ENCODE results near the gene OGFOD3. TPM values are rescaled to one million over a fixed set of nuclear protein-coding genes. Genes with fewer than 3 reads are reported as not detected.

Gene OGFOD3
- total RNA-seq, 1 donor from 2014 or later = 15.7 TPM

- no peak for DNase-seq (ENCODE audit: low spot score)
- no peak overlapping the region for H3K27ac Mint-ChIP-seq (ENCODE audit: unreplicated experiment)
- H3K9me3 Mint-ChIP-seq (ENCODE audit: unreplicated experiment) = no peaks in the 10 kb centered on the region
- peaks cover 7% of the 10 kb centered on the region for H3K4me1 Mint-ChIP-seq (ENCODE audit: unreplicated experiment)
- no peak for TF ChIP-seq CTCF (IDR thresholded peaks at IDR 0.05; ENCODE audit: unreplicated experiment)
- H3K4me3 Mint-ChIP-seq (ENCODE audit: unreplicated experiment) = no peak overlapping the region
- peaks cover 11% of the 10 kb centered on the region for H3K36me3 Mint-ChIP-seq (ENCODE audit: low read depth, unreplicated experiment)
- peaks cover 5% of the 10 kb centered on the region for H3K27me3 Mint-ChIP-seq (ENCODE audit: unreplicated experiment)
These were observed 27.2 kb upstream of the OGFOD3 start for GRCh38 chr17:82445542-82445941.

- peaks cover 7% of the 10 kb centered on the region for H3K4me1 Mint-ChIP-seq (ENCODE audit: unreplicated experiment)
- no peak overlapping the region for H3K4me3 Mint-ChIP-seq (ENCODE audit: unreplicated experiment)
- H3K36me3 Mint-ChIP-seq (ENCODE audit: low read depth, unreplicated experiment) = peaks cover 15% of the 10 kb centered on the region
- H3K27me3 Mint-ChIP-seq (ENCODE audit: unreplicated experiment) = peaks cover 5% of the 10 kb centered on the region
- H3K27ac Mint-ChIP-seq (ENCODE audit: unreplicated experiment) = no peak overlapping the region
- DNase-seq (ENCODE audit: low spot score) = no peak
- no peaks in the 10 kb centered on the region for H3K9me3 Mint-ChIP-seq (ENCODE audit: unreplicated experiment)
- TF ChIP-seq CTCF (IDR thresholded peaks at IDR 0.05; ENCODE audit: unreplicated experiment) = no peak
These were observed 26.6 kb upstream of the OGFOD3 start for GRCh38 chr17:82444941-82445521.

GRCh38 chr17:82444284-82444893 is 26.0 kb upstream of the OGFOD3 start:
- no peak for DNase-seq (ENCODE audit: low spot score)
- Mint-ChIP-seq H3K36me3 (ENCODE audit: low read depth, unreplicated experiment) (peaks cover 15% of the 10 kb centered on the region), H3K4me1 (ENCODE audit: unreplicated experiment) (peaks cover under 1% of the 10 kb centered on the region), H3K4me3 (ENCODE audit: unreplicated experiment) (no peak overlapping the region), H3K9me3 (ENCODE audit: unreplicated experiment) (no peaks in the 10 kb centered on the region), H3K27me3 (ENCODE audit: unreplicated experiment) (peaks cover 5% of the 10 kb centered on the region), H3K27ac (ENCODE audit: unreplicated experiment) (no peak overlapping the region)
- no peak for TF ChIP-seq CTCF (IDR thresholded peaks at IDR 0.05; ENCODE audit: unreplicated experiment)

- H3K4me3 Mint-ChIP-seq (ENCODE audit: unreplicated experiment) = no peak overlapping the region
These were observed 25.3 kb upstream of the OGFOD3 start for GRCh38 chr17:82443465-82444283.

More at GRCh38 chr17:82443465-82444283, 25.3 kb upstream of the OGFOD3 start:
- no peaks in the 10 kb centered on the region for H3K9me3 Mint-ChIP-seq (ENCODE audit: unreplicated experiment)
- peaks cover 5% of the 10 kb centered on the region for H3K27me3 Mint-ChIP-seq (ENCODE audit: unreplicated experiment)
- no peak for DNase-seq (ENCODE audit: low spot score)
- peaks cover 15% of the 10 kb centered on the region for H3K36me3 Mint-ChIP-seq (ENCODE audit: low read depth, unreplicated experiment)
- TF ChIP-seq CTCF (IDR thresholded peaks at IDR 0.05; ENCODE audit: unreplicated experiment) = no peak
- no peak overlapping the region for H3K27ac Mint-ChIP-seq (ENCODE audit: unreplicated experiment)
- H3K4me1 Mint-ChIP-seq (ENCODE audit: unreplicated experiment) = no peaks in the 10 kb centered on the region

Measured in endothelial cell (in vitro differentiated cells).